Testis (tissue), 3 donors: ENCODE results near the gene MYH14. TPM values are rescaled to one million over a fixed set of nuclear protein-coding genes. Genes with fewer than 3 reads are reported as not detected.

ENCODE experiments used
- DNase-seq: peaks from one replicate; pipeline ENCODE4 v3.0.0-alpha.2; 2019
- H3K27ac ChIP-seq, 2 donors: fragments of 200-600 bp; sonication (generic); one replicate each; pipeline ENCODE4 v1.5.1; 2019
- H3K27me3 ChIP-seq: fragments of 200-600 bp; sonication (generic); one replicate; pipeline ENCODE4 v1.5.1; 2019
- H3K36me3 ChIP-seq: fragments of 200-600 bp; sonication (generic); one replicate; pipeline ENCODE4 v1.5.1; 2017; ENCODE audit warnings: low read depth; ENCODE audit errors: missing control alignments
- H3K4me1 ChIP-seq: fragments of 200-600 bp; sonication (generic); one replicate; pipeline ENCODE4 v1.5.1; 2019
- H3K4me3 ChIP-seq, 2 donors: fragments of 200-600 bp; sonication (generic); one replicate each; pipeline ENCODE4 v1.5.1; 2017 to 2019
- H3K9me3 ChIP-seq: fragments of 200-600 bp; sonication (generic); one replicate; pipeline ENCODE4 v1.5.1; 2017
- CTCF ChIP-seq, 3 experiments: fragments of 450-650 bp in 2 of 3; fragments of 200-600 bp in 1 of 3; sonication (generic) in 1 of 3; IDR thresholded peaks; one replicate each; pipeline ENCODE4 v1.5.1; 2016 to 2019; ENCODE audit warnings: antibody characterized with exemption in 3 of 3, mild to moderate bottlenecking in 2 of 3, moderate library complexity in 1 of 3
- POLR2A ChIP-seq: fragments of 450-650 bp; IDR thresholded peaks from one replicate; pipeline ENCODE4 v1.6.1; 2017; ENCODE audit warnings: antibody characterized with exemption, mild to moderate bottlenecking, moderate library complexity
- WGBS, 2 donors: methylation state at CpG; one replicate each; pipeline ENCODE4 v1.1.5; 2018; 5-methylcytosine and 5-hydroxymethylcytosine counted together
- intact Hi-C: fragments of 100-400 bp; cut with DNase I; formaldehyde crosslinking; loops from one replicate; pipeline ENCODE4 v1.15.1; 2023; ENCODE audit warnings: low total_unique reads
- polyA plus RNA-seq: library from polyadenylated mRNA; stranded (reverse); fragments of 350-450 nt; fragmentation: Illumina TruSeq; extraction: RNeasy Lipid Tissue Mini Kit (QIAGEN cat#74804); gene quantifications from one replicate; pipeline ENCODE4 v1.2.3, GENCODE V29; 2014; ENCODE audit warnings: low read depth, low replicate concordance; ENCODE audit not compliant: insufficient read depth
- total RNA-seq, 2 donors: library from RNA; depleted of rRNA; stranded (reverse); fragments of >200 nt; gene quantifications; one replicate each; pipeline ENCODE4 v1.2.3, GENCODE V29; 2016

MYH14 gene
- total and polyA plus RNA-seq, 3 donors from 2014 or later, result 6.0 to 7.9 (median 7.8) TPM

DNA sequence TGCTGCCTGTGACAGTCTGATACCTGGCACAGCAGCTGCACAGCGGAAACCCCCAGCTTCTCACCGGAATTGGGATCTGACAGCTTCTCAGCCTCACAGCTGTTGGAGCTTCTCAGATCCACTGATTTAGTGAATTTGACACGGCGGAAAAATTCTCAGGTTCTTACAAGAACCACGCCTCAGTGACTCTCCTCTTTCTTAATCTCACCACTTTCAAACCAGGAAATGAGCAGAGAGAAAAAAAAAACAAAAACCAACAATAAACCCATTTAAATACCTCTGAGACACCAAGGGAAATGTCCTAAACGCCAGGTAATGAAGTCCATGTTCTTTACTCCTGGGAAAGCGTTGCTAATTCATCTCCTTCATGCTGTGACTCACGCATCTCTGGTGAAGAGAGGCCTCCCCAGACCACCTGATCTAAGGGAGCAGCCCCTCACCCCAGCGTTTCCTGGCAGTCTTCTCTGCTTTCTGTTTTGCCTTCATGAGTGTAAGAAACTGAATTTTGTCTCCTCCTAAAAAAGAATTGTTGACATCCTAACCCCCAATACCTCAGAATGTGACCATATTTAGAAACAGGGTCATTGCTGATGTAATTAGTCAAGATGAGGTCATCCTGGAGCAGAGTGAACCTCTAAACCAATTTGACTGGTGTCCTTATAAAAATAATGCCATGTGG is 24.4 kb upstream of the MYH14 start:
- intact Hi-C loops, result no loop called here
- H3K27ac ChIP-seq, result no peak overlapping the region
- H3K27me3 ChIP-seq, result no peaks in the 10 kb centered on the region
- no peak for DNase-seq
- no peaks in the 10 kb centered on the region for H3K9me3 ChIP-seq
- no peaks in the 10 kb centered on the region for H3K36me3 ChIP-seq
- 64 to 65% methylated on average over 9 of the region's 9 CpGs for WGBS, 2 donors
- H3K4me3 ChIP-seq, result no peak overlapping the region
- TF ChIP-seq CTCF (IDR thresholded peaks at IDR 0.05), result no peak
- H3K4me1 ChIP-seq, result no peaks in the 10 kb centered on the region

- no peaks in the 10 kb centered on the region for H3K9me3 ChIP-seq
- no peak overlapping the region for H3K27ac ChIP-seq
- intact Hi-C loops, result no loop called here
- TF ChIP-seq CTCF (IDR thresholded peaks at IDR 0.05) (no peak), POLR2A (no peak)
- no peak for DNase-seq
- 73 to 78% methylated on average over 5 of the region's 5 CpGs for WGBS, 2 donors
- no peaks in the 10 kb centered on the region for H3K4me1 ChIP-seq
- no peaks in the 10 kb centered on the region for H3K27me3 ChIP-seq
- H3K36me3 ChIP-seq, result no peaks in the 10 kb centered on the region
- no peak overlapping the region for H3K4me3 ChIP-seq
Observed at GRCh38 chr19:50181121-50181520, 22.3 kb upstream of the MYH14 start.

GRCh38 chr19:50184196-50184595 is 19.2 kb upstream of the MYH14 start:
- WGBS, 2 donors, result 38 to 45% methylated on average over 1 of the region's 1 CpG

GRCh38 chr19:50187937-50188336 is 15.5 kb upstream of the MYH14 start:
- Histone ChIP-seq H3K4me1 (no peaks in the 10 kb centered on the region), H3K9me3 (no peaks in the 10 kb centered on the region), H3K27me3 (no peaks in the 10 kb centered on the region), H3K36me3 (no peaks in the 10 kb centered on the region), H3K4me3 (no peak overlapping the region), H3K27ac (no peak overlapping the region)
- intact Hi-C loops, result no loop called here
- no peak for DNase-seq
- whole genome bisulfite sequencing, 2 donors, result 81% methylated on average over 13 of the region's 13 CpGs
- TF ChIP-seq CTCF (IDR thresholded peaks at IDR 0.05) (no peak), POLR2A (no peak)

More at GRCh38 chr19:50184196-50184595, 19.2 kb upstream of the MYH14 start:
- H3K4me1 ChIP-seq, result no peaks in the 10 kb centered on the region
- H3K27ac ChIP-seq, result no peak overlapping the region
- H3K9me3 ChIP-seq, result no peaks in the 10 kb centered on the region
- no peak for DNase-seq
- H3K27me3 ChIP-seq, result no peaks in the 10 kb centered on the region
- intact Hi-C loops, result no loop called here
- no peaks in the 10 kb centered on the region for H3K36me3 ChIP-seq
- H3K4me3 ChIP-seq, result no peak overlapping the region
- TF ChIP-seq POLR2A (no peak), CTCF (IDR thresholded peaks at IDR 0.05) (no peak)

DNA sequence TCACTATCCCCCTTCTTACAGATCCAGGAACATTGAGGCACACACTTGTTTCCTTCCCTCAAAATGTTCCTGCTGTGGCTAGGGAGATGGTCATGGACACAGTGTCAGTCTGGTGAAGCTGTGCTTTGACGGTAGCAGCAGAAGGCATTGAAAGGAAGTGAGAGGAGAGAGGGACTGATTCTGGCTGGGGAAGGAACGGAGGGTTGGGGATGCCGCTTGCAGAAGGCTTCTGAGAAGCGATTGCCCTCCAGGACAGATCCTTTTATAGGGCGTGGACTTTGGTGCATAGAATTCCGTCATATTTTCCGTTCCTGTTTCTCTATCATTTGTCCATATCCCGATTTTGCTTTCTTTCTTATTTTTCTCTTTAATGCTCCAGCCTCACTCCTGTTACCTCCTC is 14.1 kb upstream of the MYH14 start:
- no peak for DNase-seq
- no peak for TF ChIP-seq POLR2A
- no peak for TF ChIP-seq CTCF (IDR thresholded peaks at IDR 0.05)
- intact Hi-C loops, result no loop called here
- H3K4me3 ChIP-seq, result no peak overlapping the region
- H3K36me3 ChIP-seq, result no peaks in the 10 kb centered on the region
- no peaks in the 10 kb centered on the region for H3K9me3 ChIP-seq
- no peaks in the 10 kb centered on the region for H3K27me3 ChIP-seq
- no peak overlapping the region for H3K27ac ChIP-seq
- WGBS, 2 donors, result 75 to 80% methylated on average over 8 of the region's 8 CpGs
- no peaks in the 10 kb centered on the region for H3K4me1 ChIP-seq
